Loucy (cell line): ENCODE data around the gene ZNF341.

ENCODE experiments used
- H2AFZ ChIP-seq: fragments of 200-600 bp; sonication (generic); 2 replicates; pipeline ENCODE4 v1.6.0; 2016; ENCODE audit warnings: antibody characterized with exemption, mild to moderate bottlenecking, low read length, moderate library complexity
- H3F3A ChIP-seq: fragments of 200-600 bp; 2 replicates; pipeline ENCODE4 v1.6.0; 2016; ENCODE audit warnings: antibody characterized with exemption, low read depth, mild to moderate bottlenecking
- H3K27me3 ChIP-seq: fragments of 200-600 bp; sonication (generic); 2 replicates; pipeline ENCODE4 v1.6.1; 2014; ENCODE audit warnings: low read length, mild to moderate bottlenecking; ENCODE audit not compliant: insufficient read depth, poor library complexity, severe bottlenecking
- H3K36me3 ChIP-seq: fragments of 200-600 bp; sonication (generic); 2 replicates; pipeline ENCODE4 v1.6.1; 2016; ENCODE audit warnings: low read length; ENCODE audit not compliant: insufficient read depth
- H3K4me1 ChIP-seq: fragments of 200-600 bp; sonication (generic); 2 replicates; pipeline ENCODE4 v1.5.1; 2014; ENCODE audit warnings: low read length, mild to moderate bottlenecking; ENCODE audit not compliant: insufficient read depth, poor library complexity, severe bottlenecking
- H3K4me2 ChIP-seq: fragments of 200-600 bp; sonication (generic); 2 replicates; pipeline ENCODE4 v1.6.0; 2014; ENCODE audit warnings: antibody characterized with exemption, low read length, low read depth, mild to moderate bottlenecking; ENCODE audit not compliant: poor library complexity, severe bottlenecking
- H3K4me3 ChIP-seq: fragments of 200-600 bp; sonication (generic); 2 replicates; pipeline ENCODE4 v1.5.1; 2014; ENCODE audit warnings: low read length, mild to moderate bottlenecking, mixed read lengths; ENCODE audit not compliant: poor library complexity, severe bottlenecking
- H3K79me2 ChIP-seq: fragments of 200-600 bp; sonication (generic); 2 replicates; pipeline ENCODE4 v1.6.1; 2014; ENCODE audit warnings: low read length; ENCODE audit not compliant: insufficient read depth
- H3K9ac ChIP-seq: fragments of 200-600 bp; sonication (generic); 2 replicates; pipeline ENCODE4 v1.6.0; 2014; ENCODE audit warnings: mild to moderate bottlenecking, low read depth, low read length, moderate library complexity; ENCODE audit not compliant: poor library complexity, severe bottlenecking
- H3K9me2 ChIP-seq: fragments of 200-600 bp; sonication (generic); replicated peaks from 2 replicates; pipeline ENCODE4 v1.6.1; 2016; ENCODE audit warnings: low read depth, low read length, mixed read lengths
- H3K9me3 ChIP-seq: fragments of 200-600 bp; sonication (generic); 2 replicates; pipeline ENCODE4 v1.6.1; 2014; ENCODE audit warnings: mild to moderate bottlenecking, antibody characterized with exemption, low read length, low read depth; ENCODE audit not compliant: insufficient read depth
- H4K20me1 ChIP-seq: fragments of 200-600 bp; sonication (generic); 2 replicates; pipeline ENCODE4 v1.6.0; 2014; ENCODE audit warnings: antibody characterized with exemption, low read length, mild to moderate bottlenecking; ENCODE audit not compliant: insufficient read depth, poor library complexity, severe bottlenecking
- EZH2phosphoT487 ChIP-seq: fragments of 200-600 bp; IDR thresholded peaks from 2 replicates; pipeline ENCODE4 v1.6.1; 2018; ENCODE audit warnings: antibody characterized with exemption, mild to moderate bottlenecking, moderate library complexity, borderline replicate concordance
- TF ChIP-seq, protein P1 (sequence below): fragments of 200-600 bp; sonication (generic); conservative IDR thresholded peaks from 2 replicates; pipeline ENCODE4 v1.5.1; 2014; ENCODE audit warnings: mild to moderate bottlenecking, antibody characterized with exemption, low read length

Gene ZNF341

DNA sequence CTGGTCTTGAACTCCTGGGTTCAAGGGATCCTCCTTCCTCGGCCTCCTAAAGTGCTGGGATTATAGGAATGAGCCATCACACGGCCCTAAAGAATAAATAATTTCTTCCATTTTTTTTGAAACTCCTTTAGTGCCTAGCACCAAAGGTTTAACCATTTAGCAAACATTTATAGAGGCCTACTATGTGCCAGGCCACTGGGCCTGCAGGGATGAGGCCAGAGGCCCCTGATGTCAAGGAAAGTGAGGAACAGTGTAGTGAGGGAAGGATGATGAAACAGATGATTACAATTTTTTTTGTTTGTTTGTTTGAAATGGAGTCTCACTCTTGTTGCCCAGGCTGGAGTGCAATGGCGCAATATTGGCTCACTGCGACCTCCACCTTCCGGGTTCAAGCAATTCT is 33.8 kb downstream of the ZNF341 start:
- no peak overlapping the region for H2AFZ ChIP-seq
- H4K20me1 ChIP-seq: no peaks in the 10 kb centered on the region
- H3K79me2 ChIP-seq: no peaks in the 10 kb centered on the region
- no peaks in the 10 kb centered on the region for H3K27me3 ChIP-seq
- H3K9me2 ChIP-seq: no peaks in the 10 kb centered on the region
- no peak overlapping the region for H3K4me2 ChIP-seq
- no peaks in the 10 kb centered on the region for H3K36me3 ChIP-seq
- no peak overlapping the region for H3K4me3 ChIP-seq
- no peaks in the 10 kb centered on the region for H3K9me3 ChIP-seq
- no peak overlapping the region for H3K9ac ChIP-seq
- TF ChIP-seq, protein P1, sequence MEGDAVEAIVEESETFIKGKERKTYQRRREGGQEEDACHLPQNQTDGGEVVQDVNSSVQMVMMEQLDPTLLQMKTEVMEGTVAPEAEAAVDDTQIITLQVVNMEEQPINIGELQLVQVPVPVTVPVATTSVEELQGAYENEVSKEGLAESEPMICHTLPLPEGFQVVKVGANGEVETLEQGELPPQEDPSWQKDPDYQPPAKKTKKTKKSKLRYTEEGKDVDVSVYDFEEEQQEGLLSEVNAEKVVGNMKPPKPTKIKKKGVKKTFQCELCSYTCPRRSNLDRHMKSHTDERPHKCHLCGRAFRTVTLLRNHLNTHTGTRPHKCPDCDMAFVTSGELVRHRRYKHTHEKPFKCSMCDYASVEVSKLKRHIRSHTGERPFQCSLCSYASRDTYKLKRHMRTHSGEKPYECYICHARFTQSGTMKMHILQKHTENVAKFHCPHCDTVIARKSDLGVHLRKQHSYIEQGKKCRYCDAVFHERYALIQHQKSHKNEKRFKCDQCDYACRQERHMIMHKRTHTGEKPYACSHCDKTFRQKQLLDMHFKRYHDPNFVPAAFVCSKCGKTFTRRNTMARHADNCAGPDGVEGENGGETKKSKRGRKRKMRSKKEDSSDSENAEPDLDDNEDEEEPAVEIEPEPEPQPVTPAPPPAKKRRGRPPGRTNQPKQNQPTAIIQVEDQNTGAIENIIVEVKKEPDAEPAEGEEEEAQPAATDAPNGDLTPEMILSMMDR: no peak
- TF ChIP-seq EZH2phosphoT487: no peak
- no peaks in the 10 kb centered on the region for H3K4me1 ChIP-seq
- no peaks in the 10 kb centered on the region for H3F3A ChIP-seq

DNA sequence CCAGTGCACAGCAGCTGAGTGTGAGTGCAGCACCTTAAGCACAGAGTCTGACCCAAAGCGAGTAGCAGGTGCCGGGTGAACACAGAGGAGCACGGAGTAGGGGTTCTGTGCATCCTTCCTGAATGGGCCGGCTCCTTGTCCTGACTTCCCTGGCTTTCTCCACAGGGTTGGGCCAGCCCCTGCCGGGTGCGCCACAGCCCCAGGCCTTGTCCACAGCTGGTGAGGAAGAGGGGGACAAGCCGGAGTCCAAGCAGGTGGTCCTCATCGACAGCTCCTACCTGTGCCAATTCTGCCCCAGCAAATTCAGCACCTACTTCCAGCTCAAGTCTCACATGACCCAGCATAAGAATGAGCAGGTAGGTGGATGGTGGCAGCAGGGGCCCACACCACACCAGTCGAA is 34.9 kb downstream of the ZNF341 start:
- no peaks in the 10 kb centered on the region for H4K20me1 ChIP-seq
- no peaks in the 10 kb centered on the region for H3K36me3 ChIP-seq
- no peak overlapping the region for H2AFZ ChIP-seq
- no peaks in the 10 kb centered on the region for H3K9me3 ChIP-seq
- H3K4me2 ChIP-seq: no peak overlapping the region
- no peak overlapping the region for H3K4me3 ChIP-seq
- H3F3A ChIP-seq: no peaks in the 10 kb centered on the region
- H3K4me1 ChIP-seq: no peaks in the 10 kb centered on the region
- no peak overlapping the region for H3K9ac ChIP-seq
- H3K27me3 ChIP-seq: no peaks in the 10 kb centered on the region
- no peaks in the 10 kb centered on the region for H3K79me2 ChIP-seq
- no peaks in the 10 kb centered on the region for H3K9me2 ChIP-seq
- TF ChIP-seq, protein P1: no peak
- no peak for TF ChIP-seq EZH2phosphoT487

DNA sequence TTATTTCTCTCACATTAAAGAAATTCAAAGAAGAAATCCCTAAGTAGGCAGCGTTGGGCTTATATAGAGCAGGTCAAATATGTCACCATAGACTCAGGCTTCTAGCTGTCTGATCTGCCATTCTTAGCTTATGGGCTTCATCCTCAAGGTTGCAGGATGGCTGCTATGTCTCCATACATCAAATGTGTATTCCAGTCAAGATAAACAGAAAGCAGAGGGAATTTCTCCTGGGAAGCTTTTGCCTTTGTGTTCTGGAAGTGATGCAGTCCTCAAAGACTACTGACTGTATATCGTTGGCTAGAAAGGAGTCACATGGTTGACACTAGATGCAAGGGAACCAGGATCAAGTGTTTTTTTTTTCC is 36.0 kb downstream of the ZNF341 start:
- H3K27me3 ChIP-seq: no peaks in the 10 kb centered on the region
- H3K79me2 ChIP-seq: no peaks in the 10 kb centered on the region
- no peak overlapping the region for H3K9ac ChIP-seq
- H3F3A ChIP-seq: no peaks in the 10 kb centered on the region
- no peaks in the 10 kb centered on the region for H3K9me3 ChIP-seq
- H3K36me3 ChIP-seq: no peaks in the 10 kb centered on the region
- no peaks in the 10 kb centered on the region for H4K20me1 ChIP-seq
- H2AFZ ChIP-seq: no peak overlapping the region
- no peak overlapping the region for H3K4me3 ChIP-seq
- no peaks in the 10 kb centered on the region for H3K4me1 ChIP-seq
- no peak overlapping the region for H3K4me2 ChIP-seq
- TF ChIP-seq EZH2phosphoT487: no peak
- TF ChIP-seq, protein P1: no peak
- H3K9me2 ChIP-seq: no peaks in the 10 kb centered on the region
